Mucosa of rectum (tissue), 2 donors: ENCODE data around the gene MRPS34.
A peak's percentile ranks its signal among the peaks of the same experiment; 100 is the strongest.

Experiments
- H3K27ac ChIP-seq, 2 donors: one replicate each; pipeline ENCODE4 v1.7.0; 2013; ENCODE audit warnings: inconsistent platforms in 2 of 2, low read depth in 2 of 2, low read length in 2 of 2
- H3K27me3 ChIP-seq, 2 donors: one replicate each; pipeline ENCODE4 v1.7.0; 2013; ENCODE audit warnings: low read length in 2 of 2; ENCODE audit not compliant: control insufficient read depth in 2 of 2, insufficient read depth in 2 of 2
- H3K36me3 ChIP-seq, 2 donors: one replicate each; pipeline ENCODE4 v1.7.0; 2013; ENCODE audit warnings: low read length in 2 of 2; ENCODE audit not compliant: control insufficient read depth in 2 of 2, insufficient read depth in 2 of 2
- H3K4me1 ChIP-seq, 2 donors: one replicate each; pipeline ENCODE4 v1.7.0; 2013; ENCODE audit warnings: low read length in 2 of 2, mild to moderate bottlenecking in 1 of 2; ENCODE audit not compliant: control insufficient read depth in 2 of 2, insufficient read depth in 2 of 2
- H3K4me3 ChIP-seq, 2 donors: one replicate each; pipeline ENCODE4 v1.7.0; 2013; ENCODE audit warnings: low read length in 2 of 2
- H3K9ac ChIP-seq, 2 donors: one replicate each; pipeline ENCODE4 v1.7.0; 2013; ENCODE audit warnings: low read length in 2 of 2, low read depth in 1 of 2, mild to moderate bottlenecking in 1 of 2
- H3K9me3 ChIP-seq, 2 donors: one replicate each; pipeline ENCODE4 v1.7.0; 2013; ENCODE audit warnings: low read length in 2 of 2; ENCODE audit not compliant: control insufficient read depth in 2 of 2
- donor health status: healthy.
- donor health status: Normal muscosa, but diverticular disease.

The MRPS34 gene

GRCh38 chr16:1788708-1789100 lies 15.8 kb upstream of the MRPS34 start:
- no peaks in the 10 kb centered on the region for H3K9me3 ChIP-seq
- no peak overlapping the region for H3K9ac ChIP-seq
- H3K4me3 ChIP-seq, result no peak overlapping the region
- no peaks in the 10 kb centered on the region for H3K27me3 ChIP-seq
- H3K4me1 ChIP-seq, result peaks cover 4 to 6% of the 10 kb centered on the region in 2 donors
- no peak overlapping the region for H3K27ac ChIP-seq
- peaks cover 0 to 16% of the 10 kb centered on the region in 2 donors for H3K36me3 ChIP-seq

DNA sequence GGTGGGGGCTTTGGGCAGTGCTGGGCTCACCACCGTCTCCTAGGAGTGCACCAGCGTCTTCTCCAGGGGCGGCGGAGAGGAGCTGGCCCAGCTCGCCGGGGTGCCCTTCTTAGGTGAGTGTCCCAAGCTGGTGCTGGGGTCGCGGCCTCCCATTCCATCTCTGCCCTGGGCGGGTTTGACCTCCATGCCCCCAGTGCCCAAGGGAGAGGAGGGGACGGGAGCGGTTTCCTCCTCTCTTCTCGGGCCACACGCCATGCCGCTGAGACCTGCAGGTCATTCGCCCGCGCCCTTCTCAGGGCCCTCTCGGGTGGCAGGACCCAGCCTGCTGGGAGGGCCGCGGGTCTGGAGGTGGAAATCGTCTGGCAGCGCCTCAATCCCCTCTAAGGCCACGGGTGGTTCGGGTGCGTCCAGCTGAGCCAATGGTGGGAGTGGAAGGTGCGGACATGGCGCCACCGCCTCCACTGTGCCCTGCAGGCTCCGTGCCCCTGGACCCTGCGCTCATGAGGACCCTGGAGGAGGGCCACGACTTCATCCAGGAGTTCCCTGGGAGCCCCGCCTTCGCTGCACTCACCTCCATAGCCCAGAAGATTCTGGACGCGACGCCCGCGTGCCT lies 15.3 kb upstream of the MRPS34 start:
- Histone ChIP-seq H3K4me3 (no peak overlapping the region), H3K9ac (no peak overlapping the region), H3K27me3 (no peaks in the 10 kb centered on the region), H3K4me1 (peaks cover 4 to 6% of the 10 kb centered on the region in 2 donors), H3K9me3 (no peaks in the 10 kb centered on the region), H3K27ac (no peak overlapping the region), H3K36me3 (peaks cover 0 to 16% of the 10 kb centered on the region in 2 donors)

DNA sequence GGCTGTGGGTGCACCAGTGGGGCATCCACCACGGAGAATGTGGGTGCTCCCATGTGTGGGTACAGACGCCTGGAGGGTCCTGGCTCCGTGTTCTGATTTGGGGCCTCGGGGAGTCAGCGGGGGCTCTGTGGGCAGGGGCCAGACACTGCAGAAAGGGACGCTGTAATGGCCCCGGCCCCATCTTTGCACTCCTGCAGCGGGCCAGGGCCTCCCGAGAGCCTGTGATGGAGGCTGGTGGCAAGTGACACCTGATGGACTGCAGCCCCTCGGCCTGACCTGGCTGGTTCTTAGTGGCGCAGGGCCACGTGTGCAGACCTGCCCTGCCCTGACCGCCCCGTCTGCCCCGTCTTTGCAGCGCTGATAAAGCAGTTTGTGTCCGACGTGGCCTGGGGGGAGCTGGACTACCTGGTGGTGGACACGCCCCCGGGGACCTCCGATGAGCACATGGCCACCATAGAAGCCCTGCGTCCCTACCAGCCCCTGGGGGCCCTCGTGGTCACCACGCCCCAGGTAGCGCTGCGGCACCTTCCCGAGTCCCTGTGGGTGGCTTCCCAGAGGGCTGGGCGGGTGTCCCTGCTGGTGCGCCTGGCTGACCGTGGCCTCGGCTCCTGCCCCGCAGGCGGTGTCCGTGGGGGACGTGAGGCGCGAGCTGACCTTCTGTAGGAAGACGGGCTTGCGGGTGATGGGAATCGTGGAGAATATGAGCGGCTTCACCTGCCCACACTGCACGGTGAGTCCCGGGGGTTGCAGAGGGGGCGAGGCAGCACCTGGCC lies 14.6 kb upstream of the MRPS34 start:
- H3K36me3 ChIP-seq, result peaks cover 0 to 16% of the 10 kb centered on the region in 2 donors
- no peak overlapping the region for H3K4me3 ChIP-seq
- H3K27ac ChIP-seq, result no peak overlapping the region
- no peaks in the 10 kb centered on the region for H3K9me3 ChIP-seq
- no peak overlapping the region for H3K9ac ChIP-seq
- H3K4me1 ChIP-seq, result peaks cover 4 to 6% of the 10 kb centered on the region in 2 donors
- no peaks in the 10 kb centered on the region for H3K27me3 ChIP-seq

DNA sequence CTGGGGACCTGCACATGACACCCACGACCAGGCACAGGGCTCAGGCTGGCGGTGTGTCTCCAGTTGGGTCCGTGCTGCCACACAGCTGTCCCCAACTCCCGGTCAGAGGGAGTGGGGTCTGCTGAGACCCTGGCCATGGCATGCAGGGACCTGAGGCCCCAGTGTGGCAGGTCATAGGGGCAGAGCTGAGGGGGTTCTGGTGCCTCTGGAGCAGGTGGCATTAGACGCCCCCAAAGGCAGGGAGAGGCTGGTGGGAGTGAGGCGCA lies 14.1 kb upstream of the MRPS34 start:
- Histone ChIP-seq H3K27ac (no peak overlapping the region), H3K9ac (no peak overlapping the region), H3K4me3 (no peak overlapping the region), H3K27me3 (no peaks in the 10 kb centered on the region), H3K4me1 (peaks cover 4 to 6% of the 10 kb centered on the region in 2 donors), H3K9me3 (no peaks in the 10 kb centered on the region), H3K36me3 (peaks cover 0 to 16% of the 10 kb centered on the region in 2 donors)

DNA sequence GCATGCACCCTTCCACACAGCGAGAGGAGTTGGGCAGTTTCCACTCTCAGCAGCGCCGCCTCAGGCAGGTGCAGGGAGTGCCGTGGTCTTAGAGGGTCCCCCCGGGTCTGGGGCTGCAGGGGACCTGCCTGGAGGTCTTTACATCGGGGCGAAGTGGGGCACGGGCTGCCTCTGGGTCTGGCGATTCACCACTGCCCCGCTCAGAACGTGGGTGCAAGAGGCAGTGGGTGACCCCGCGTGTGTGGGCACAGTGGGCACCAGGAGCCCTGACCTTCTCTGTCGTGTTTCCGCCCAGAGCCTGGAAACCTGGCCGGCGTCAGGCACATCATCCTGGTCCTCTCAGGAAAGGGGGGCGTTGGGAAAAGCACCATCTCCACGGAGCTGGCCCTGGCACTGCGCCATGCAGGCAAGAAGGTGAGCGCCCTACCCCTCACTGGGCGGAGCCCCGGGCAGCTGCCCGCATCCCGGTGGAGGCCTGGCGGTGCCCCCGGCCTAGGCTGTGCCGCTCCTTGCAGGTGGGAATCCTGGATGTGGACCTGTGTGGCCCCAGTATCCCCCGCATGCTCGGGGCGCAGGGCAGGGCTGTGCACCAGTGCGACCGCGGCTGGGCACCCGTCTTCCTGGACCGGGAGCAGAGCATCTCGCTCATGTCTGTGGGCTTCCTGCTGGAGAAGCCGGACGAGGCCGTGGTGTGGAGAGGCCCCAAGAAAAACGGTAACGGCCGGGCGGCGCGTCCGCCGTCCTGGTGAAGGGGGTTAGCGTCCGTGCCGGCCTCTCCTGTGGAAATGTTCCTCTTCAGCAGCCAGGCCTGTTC lies 13.5 kb upstream of the MRPS34 start:
- H3K36me3 ChIP-seq, result peaks cover 0 to 16% of the 10 kb centered on the region in 2 donors
- H3K27ac ChIP-seq, result no peak overlapping the region
- no peaks in the 10 kb centered on the region for H3K27me3 ChIP-seq
- H3K9ac ChIP-seq, result no peak overlapping the region
- H3K9me3 ChIP-seq, result no peaks in the 10 kb centered on the region
- peaks cover 8 to 9% of the 10 kb centered on the region in 2 donors for H3K4me1 ChIP-seq
- no peak overlapping the region for H3K4me3 ChIP-seq

- no peaks in the 10 kb centered on the region for H3K9me3 ChIP-seq
- H3K36me3 ChIP-seq, result peaks cover 4 to 19% of the 10 kb centered on the region in 2 donors
- no peak overlapping the region for H3K27ac ChIP-seq
- no peaks in the 10 kb centered on the region for H3K27me3 ChIP-seq
- H3K4me3 ChIP-seq, result no peak overlapping the region
- H3K4me1 ChIP-seq, result peaks cover 15% of the 10 kb centered on the region in 2 donors
- H3K9ac ChIP-seq, result no peak overlapping the region
Observed at GRCh38 chr16:1785846-1786170, 12.9 kb upstream of the MRPS34 start.

DNA sequence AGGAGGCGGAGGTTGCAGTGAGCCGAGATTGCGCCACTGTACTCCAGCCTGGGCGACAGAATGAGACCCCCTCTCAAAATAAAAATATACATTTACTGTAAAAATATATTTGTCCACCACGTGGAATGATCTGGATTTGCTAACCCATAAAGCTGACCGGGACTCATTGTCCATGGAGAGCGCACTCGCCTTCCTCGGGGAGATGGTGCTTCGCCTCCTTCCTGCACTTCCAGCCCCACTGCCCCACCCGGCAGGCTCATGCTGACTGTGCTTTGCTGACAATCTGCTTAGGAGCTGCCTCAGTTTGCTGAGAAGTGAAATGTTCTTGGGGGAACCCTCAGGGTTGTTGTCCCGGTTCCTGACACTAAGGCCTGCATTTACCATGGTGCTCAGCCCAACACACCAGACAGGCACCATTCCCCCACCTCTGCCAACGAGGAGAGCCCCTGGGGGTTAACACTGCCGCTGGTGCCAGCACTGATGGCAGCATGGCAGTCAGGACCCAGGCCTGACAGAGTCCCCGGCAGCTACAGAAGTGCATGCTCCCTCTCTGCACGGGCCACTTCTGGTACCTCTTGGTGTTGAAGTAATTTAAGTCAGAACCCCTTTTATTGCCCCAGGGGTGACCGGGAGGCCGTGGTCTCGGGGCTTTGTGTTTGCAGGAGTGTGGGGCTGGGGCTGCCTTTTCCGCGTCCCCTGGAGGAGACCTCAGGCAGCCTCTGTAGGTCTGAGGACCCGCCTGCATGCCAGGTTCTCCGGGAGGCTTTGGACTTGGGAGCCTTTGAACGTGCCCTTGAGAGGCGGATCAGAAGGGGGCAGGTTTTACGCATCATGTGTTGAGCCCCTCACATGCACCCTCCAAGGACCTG lies 12.3 kb upstream of the MRPS34 start:
- no peaks in the 10 kb centered on the region for H3K9me3 ChIP-seq
- H3K27ac ChIP-seq, result no peak overlapping the region
- H3K36me3 ChIP-seq, result peaks cover 4 to 20% of the 10 kb centered on the region in 2 donors
- H3K4me3 ChIP-seq, result no peak overlapping the region
- peaks cover 15 to 17% of the 10 kb centered on the region in 2 donors for H3K4me1 ChIP-seq
- no peak overlapping the region for H3K9ac ChIP-seq
- no peaks in the 10 kb centered on the region for H3K27me3 ChIP-seq

- H3K9me3 ChIP-seq, result no peaks in the 10 kb centered on the region
- peak within 1 kb of the TSS; percentile 73 to 78 for H3K9ac ChIP-seq
- H3K4me1 ChIP-seq, result peaks cover 15 to 17% of the 10 kb centered on the region in 2 donors
- peak within 1 kb of the TSS; percentile 80 to 86 for H3K27ac ChIP-seq
- peak within 1 kb of the TSS; percentile 79 to 85 for H3K4me3 ChIP-seq
- peaks cover 11 to 19% of the 10 kb centered on the region in 2 donors for H3K36me3 ChIP-seq
- no peaks in the 10 kb centered on the region for H3K27me3 ChIP-seq
Observed at GRCh38 chr16:1782408-1783264, 9.7 kb upstream of the MRPS34 start, which contains the start of the genes NUBP2 and SPSB3. TSS of gene NUBP2 (plus strand) at chr16:1782960. CDS start at chr16:1783021, 61 bp downstream. TSS of gene SPSB3 (minus strand) at chr16:1782571. CDS start at chr16:1781483, 1,088 bp downstream.
